Nephron progenitor cell (in vitro differentiated cells): ENCODE data around the gene GPR141.

ENCODE experiments used
- DNase-seq: peaks from one replicate; pipeline ENCODE4 v3.0.0; 2021
- H3K27ac Mint-ChIP-seq: 2 replicates; pipeline ENCODE4 v1.8.0; 2021; ENCODE audit warnings: mild to moderate bottlenecking, moderate library complexity, mixed read lengths
- H3K27me3 Mint-ChIP-seq: 2 replicates; pipeline ENCODE4 v1.8.0; 2021; ENCODE audit warnings: mild to moderate bottlenecking, low read depth, mixed read lengths; ENCODE audit not compliant: poor library complexity
- H3K36me3 Mint-ChIP-seq: 2 replicates; pipeline ENCODE4 v1.8.0; 2021; ENCODE audit warnings: low read depth, mixed read lengths
- H3K4me1 Mint-ChIP-seq: 2 replicates; pipeline ENCODE4 v1.8.0; 2021; ENCODE audit warnings: mixed read lengths
- H3K4me3 Mint-ChIP-seq: 2 replicates; pipeline ENCODE4 v1.8.0; 2021; ENCODE audit warnings: mild to moderate bottlenecking, moderate library complexity, mixed read lengths
- H3K9me3 Mint-ChIP-seq: 2 replicates; pipeline ENCODE4 v1.8.0; 2021; ENCODE audit warnings: mild to moderate bottlenecking, moderate library complexity, mixed read lengths
- TF ChIP-seq, protein P1 (sequence below): fragments of 200-600 bp; sonication (generic); IDR thresholded peaks from 2 replicates; pipeline ENCODE4 v1.5.0; 2021; ENCODE audit warnings: antibody characterized with exemption

GPR141 gene

DNA sequence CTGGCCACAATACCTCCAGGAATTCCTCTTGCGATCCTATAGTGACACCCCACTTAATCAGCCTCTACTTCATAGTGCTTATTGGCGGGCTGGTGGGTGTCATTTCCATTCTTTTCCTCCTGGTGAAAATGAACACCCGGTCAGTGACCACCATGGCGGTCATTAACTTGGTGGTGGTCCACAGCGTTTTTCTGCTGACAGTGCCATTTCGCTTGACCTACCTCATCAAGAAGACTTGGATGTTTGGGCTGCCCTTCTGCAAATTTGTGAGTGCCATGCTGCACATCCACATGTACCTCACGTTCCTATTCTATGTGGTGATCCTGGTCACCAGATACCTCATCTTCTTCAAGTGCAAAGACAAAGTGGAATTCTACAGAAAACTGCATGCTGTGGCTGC lies 56.8 kb downstream of the GPR141 start:
- Mint-ChIP-seq H3K27me3 (peaks cover 3% of the 10 kb centered on the region), H3K36me3 (no peaks in the 10 kb centered on the region)
- TF ChIP-seq, protein P1, sequence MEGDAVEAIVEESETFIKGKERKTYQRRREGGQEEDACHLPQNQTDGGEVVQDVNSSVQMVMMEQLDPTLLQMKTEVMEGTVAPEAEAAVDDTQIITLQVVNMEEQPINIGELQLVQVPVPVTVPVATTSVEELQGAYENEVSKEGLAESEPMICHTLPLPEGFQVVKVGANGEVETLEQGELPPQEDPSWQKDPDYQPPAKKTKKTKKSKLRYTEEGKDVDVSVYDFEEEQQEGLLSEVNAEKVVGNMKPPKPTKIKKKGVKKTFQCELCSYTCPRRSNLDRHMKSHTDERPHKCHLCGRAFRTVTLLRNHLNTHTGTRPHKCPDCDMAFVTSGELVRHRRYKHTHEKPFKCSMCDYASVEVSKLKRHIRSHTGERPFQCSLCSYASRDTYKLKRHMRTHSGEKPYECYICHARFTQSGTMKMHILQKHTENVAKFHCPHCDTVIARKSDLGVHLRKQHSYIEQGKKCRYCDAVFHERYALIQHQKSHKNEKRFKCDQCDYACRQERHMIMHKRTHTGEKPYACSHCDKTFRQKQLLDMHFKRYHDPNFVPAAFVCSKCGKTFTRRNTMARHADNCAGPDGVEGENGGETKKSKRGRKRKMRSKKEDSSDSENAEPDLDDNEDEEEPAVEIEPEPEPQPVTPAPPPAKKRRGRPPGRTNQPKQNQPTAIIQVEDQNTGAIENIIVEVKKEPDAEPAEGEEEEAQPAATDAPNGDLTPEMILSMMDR, result no peak

GRCh38 chr7:37741776-37742175 lies 58.2 kb downstream of the GPR141 start:
- Mint-ChIP-seq H3K4me1 (no peaks in the 10 kb centered on the region), H3K9me3 (no peaks in the 10 kb centered on the region), H3K27me3 (peaks cover under 1% of the 10 kb centered on the region), H3K36me3 (no peaks in the 10 kb centered on the region), H3K27ac (no peak overlapping the region), H3K4me3 (no peak overlapping the region)
- TF ChIP-seq, protein P1, result no peak
- DNase-seq, result no peak

More for the DNA sequence above, 56.8 kb downstream of the GPR141 start:
- Mint-ChIP-seq H3K9me3 (no peaks in the 10 kb centered on the region), H3K4me1 (no peaks in the 10 kb centered on the region), H3K4me3 (no peak overlapping the region), H3K27ac (no peak overlapping the region)
- DNase-seq, result no peak

GRCh38 chr7:37751096-37751495 lies 67.5 kb downstream of the GPR141 start:
- Mint-ChIP-seq H3K9me3 (no peaks in the 10 kb centered on the region), H3K4me1 (no peaks in the 10 kb centered on the region), H3K4me3 (no peak overlapping the region), H3K27me3 (no peaks in the 10 kb centered on the region), H3K27ac (no peak overlapping the region), H3K36me3 (no peaks in the 10 kb centered on the region)
- no peak for DNase-seq
- TF ChIP-seq, protein P1, result no peak

GRCh38 chr7:37753398-37754050 lies 70.0 kb downstream of the GPR141 start:
- Mint-ChIP-seq H3K36me3 (no peaks in the 10 kb centered on the region), H3K4me1 (peaks cover 5% of the 10 kb centered on the region), H3K4me3 (no peak overlapping the region), H3K27ac (no peak overlapping the region), H3K27me3 (no peaks in the 10 kb centered on the region), H3K9me3 (no peaks in the 10 kb centered on the region)
- TF ChIP-seq, protein P1, result no peak
- DNase-seq, result no peak

DNA sequence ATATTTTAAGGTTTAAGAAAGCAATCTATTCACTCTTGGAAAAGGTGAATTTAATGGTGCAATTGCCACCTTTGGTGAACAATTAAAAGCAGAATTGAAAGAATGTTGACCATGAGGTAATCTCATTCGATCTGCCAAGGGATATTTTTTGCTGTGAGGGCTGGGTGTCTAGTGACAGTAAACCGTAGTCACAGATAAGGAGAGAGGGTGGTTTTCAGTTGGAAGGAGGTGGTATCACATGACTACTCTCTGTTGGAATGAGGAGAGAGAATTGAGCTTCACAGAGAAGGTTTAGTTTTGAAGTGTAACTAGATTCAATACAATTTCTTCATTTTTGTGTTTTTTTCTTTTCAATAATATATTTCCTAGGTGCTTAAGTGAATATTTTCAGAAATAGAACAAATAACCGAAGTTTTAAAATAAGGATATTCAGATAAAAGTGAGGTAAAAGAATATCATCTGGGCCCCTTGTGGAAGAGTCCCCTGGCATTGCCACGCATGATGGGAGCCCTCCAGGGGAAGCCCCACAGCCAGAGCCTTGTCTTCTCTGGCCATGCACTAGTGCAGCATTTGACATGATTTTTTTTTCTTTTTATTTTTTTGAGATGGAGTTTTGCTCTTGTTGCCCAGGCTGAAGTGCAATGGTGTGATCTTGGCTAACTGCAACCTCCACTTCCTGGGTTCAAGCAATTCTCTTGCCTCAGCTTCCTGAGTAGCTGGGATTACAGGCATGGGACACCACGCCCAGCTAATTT lies 73.4 kb downstream of the GPR141 start:
- peaks cover 5% of the 10 kb centered on the region for H3K27me3 Mint-ChIP-seq
- no peak overlapping the region for H3K27ac Mint-ChIP-seq
- TF ChIP-seq, protein P1, result no peak
- peaks cover 5% of the 10 kb centered on the region for H3K4me1 Mint-ChIP-seq
- no peak overlapping the region for H3K4me3 Mint-ChIP-seq
- DNase-seq, result no peak
- H3K36me3 Mint-ChIP-seq, result no peaks in the 10 kb centered on the region
- H3K9me3 Mint-ChIP-seq, result no peaks in the 10 kb centered on the region
